Measurements from ENCODE around the gene SEMA4A. TPM values are rescaled to one million over a fixed set of nuclear protein-coding genes. Genes with fewer than 3 reads are reported as not detected.
"Not testable (repeated sequence)": the region's sequence is repeated elsewhere in the genome, so short reads cannot be mapped to it uniquely, and the experiment has no call there.

Gene SEMA4A
- total RNA-seq, 2 donors from 2014 or later: 10.5 to 36.2 TPM

- DNase-seq (ENCODE audit: low spot score in 2 of 2): no peak
- Mint-ChIP-seq H3K9me3 (no peaks in the 10 kb centered on the region), H3K36me3 (peaks cover 20 to 33% of the 10 kb centered on the region in 2 donors), H3K27ac (peak overlapping the region; percentile 81 to 92)
- ATAC-seq: no peak
Measured at GRCh38 chr1:156115514-156116374, 37.6 kb upstream of the SEMA4A start.

DNA sequence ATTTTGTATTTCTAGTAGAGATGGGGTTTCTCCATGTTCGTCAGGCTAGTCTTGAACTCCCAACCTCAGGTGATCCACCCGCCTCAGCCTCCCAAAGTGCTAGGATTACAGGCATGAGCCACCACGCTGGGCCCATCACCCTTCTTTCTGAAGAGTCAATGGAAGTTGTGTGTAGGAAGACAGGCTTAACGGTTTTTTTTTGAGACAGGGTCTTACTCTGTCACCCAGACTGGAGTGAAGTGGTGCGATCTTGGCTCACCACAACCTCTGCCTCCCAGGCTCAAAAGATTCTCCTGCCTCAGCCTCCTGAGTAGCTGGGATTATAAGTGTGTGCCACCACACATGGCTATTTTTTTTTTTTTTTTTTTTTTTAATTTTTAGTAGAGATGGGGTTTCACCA, 36.7 kb upstream of the SEMA4A start:
- ATAC-seq; DNase-seq (ENCODE audit: low spot score in 2 of 2); H3K9me3 Mint-ChIP-seq: not testable (repeated sequence)
- H3K27ac Mint-ChIP-seq: peak overlapping the region in 1 of 2 donors; percentile 92
- peaks cover 20 to 33% of the 10 kb centered on the region in 2 donors for H3K36me3 Mint-ChIP-seq

- Mint-ChIP-seq H3K9me3 (no peaks in the 10 kb centered on the region), H3K36me3 (peaks cover 20 to 38% of the 10 kb centered on the region in 2 donors), H3K27ac (no peak overlapping the region)
- no peak for DNase-seq (ENCODE audit: low spot score in 2 of 2)
- no peak for ATAC-seq
Measured at GRCh38 chr1:156117414-156118176, 35.8 kb upstream of the SEMA4A start.

DNA sequence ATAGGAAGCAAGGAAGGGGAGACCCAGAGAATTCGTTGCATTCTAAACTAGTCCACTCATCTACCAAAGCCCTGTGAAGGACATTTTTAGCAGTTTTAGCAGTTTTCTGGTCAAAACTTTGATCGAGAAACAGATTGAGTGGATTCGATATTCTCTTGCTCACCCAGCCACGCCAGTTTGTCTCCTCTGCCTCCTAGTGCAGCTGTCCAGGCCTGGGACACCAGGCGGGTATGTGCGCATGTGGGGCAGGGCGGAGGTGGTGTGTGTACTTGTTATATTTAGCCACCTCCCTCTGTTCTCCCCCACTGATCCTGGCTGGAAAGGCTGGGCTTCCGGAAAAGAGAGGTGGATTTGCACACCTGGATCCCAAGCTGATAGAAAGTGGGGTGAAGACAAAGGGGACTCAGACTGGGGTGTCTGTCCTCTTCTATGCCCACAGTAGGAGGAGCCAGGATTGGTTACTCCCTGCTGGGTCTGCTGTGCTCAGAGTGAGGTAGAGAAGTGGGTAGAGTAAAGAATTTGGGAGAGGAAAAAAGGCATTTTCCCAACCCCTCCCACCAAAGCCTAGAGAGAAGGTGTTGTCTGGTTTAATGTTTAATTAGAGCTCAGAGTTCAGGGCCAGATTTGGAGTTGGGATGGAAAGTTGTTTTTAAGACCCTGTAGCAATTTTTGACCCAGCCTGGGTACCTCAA, 35.1 kb upstream of the SEMA4A start:
- no peak overlapping the region for H3K27ac Mint-ChIP-seq
- DNase-seq (ENCODE audit: low spot score in 2 of 2) (no peak), ATAC-seq (no peak)
- peaks cover 20 to 41% of the 10 kb centered on the region in 2 donors for H3K36me3 Mint-ChIP-seq
- no peaks in the 10 kb centered on the region for H3K9me3 Mint-ChIP-seq

DNA sequence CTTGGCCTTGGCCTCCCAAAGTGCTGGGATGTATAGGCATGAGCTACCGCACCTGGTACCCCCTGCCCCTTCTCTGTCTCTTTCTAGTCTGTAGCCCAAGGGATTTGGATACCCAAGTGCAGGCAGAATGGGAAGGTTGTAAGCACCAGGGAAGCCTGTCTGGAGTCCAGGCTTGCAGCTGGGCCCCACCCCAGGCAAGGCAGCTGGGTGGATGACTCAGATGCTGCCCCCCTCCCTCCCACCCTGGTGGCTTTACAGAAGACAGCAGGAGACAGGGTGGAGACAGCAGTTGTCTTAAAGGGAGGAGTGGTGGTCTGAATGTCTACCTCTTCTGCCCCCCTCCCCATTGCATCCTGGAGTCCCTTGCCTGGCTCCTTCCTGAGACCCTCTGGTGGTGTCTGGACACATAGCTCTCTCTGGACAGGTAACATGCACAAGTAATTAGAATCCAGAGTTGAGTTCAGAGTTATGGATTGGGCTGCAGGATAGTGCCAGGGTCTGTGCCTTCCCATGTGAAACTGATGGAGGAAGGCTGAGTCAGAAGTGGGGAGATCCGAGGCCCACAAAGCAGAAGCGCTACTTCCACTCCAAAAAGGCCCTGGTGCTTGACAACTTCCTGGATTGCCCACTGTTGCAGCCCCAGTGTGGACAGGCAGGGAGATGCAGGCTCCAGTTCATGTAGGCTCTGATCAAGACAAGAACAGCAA, 33.7 kb upstream of the SEMA4A start:
- Mint-ChIP-seq H3K36me3 (peaks cover 19 to 41% of the 10 kb centered on the region in 2 donors), H3K27ac (peak overlapping the region in 1 of 2 donors; percentile 60), H3K9me3 (no peaks in the 10 kb centered on the region)
- DNase-seq (ENCODE audit: low spot score in 2 of 2) (no peak), ATAC-seq (no peak)

GRCh38 chr1:156120318-156120717, 33.1 kb upstream of the SEMA4A start:
- no peak for DNase-seq (ENCODE audit: low spot score in 2 of 2)
- ATAC-seq: no peak
- H3K36me3 Mint-ChIP-seq: peaks cover 12 to 35% of the 10 kb centered on the region in 2 donors
- no peak overlapping the region for H3K27ac Mint-ChIP-seq
- no peaks in the 10 kb centered on the region for H3K9me3 Mint-ChIP-seq

- Mint-ChIP-seq H3K36me3 (peaks cover 7 to 32% of the 10 kb centered on the region in 2 donors), H3K27ac (peak overlapping the region in 1 of 2 donors; percentile 17)
- ATAC-seq; DNase-seq (ENCODE audit: low spot score in 2 of 2); H3K9me3 Mint-ChIP-seq: not testable (repeated sequence)
Measured at GRCh38 chr1:156121005-156121404, 32.4 kb upstream of the SEMA4A start.

DNA sequence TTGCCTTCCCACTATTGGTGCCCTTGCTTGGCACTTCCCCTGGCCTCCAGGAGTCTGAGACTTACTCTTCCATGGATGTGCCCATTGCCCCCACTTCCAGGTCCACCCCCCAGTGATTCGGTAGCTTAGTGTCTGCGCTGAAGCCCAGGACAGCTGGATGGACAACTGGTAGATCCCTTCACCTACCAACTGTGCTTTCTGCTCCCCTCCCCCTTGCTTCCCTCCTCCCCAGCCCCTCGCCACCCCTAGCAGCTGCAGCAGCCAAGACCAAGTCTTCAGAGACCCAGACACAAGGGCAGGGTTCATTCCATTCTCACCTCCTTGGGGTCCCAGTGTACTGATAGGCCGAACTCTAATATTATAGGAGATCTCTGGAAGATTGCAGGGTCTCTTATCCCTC, 31.9 kb upstream of the SEMA4A start:
- peaks cover 3 to 28% of the 10 kb centered on the region in 2 donors for H3K36me3 Mint-ChIP-seq
- no peaks in the 10 kb centered on the region for H3K9me3 Mint-ChIP-seq
- ATAC-seq (no peak), DNase-seq (ENCODE audit: low spot score in 2 of 2) (no peak)
- H3K27ac Mint-ChIP-seq: no peak overlapping the region

GRCh38 chr1:156122086-156122485, 31.3 kb upstream of the SEMA4A start:
- Mint-ChIP-seq H3K36me3 (peaks cover 0 to 25% of the 10 kb centered on the region in 2 donors), H3K9me3 (no peaks in the 10 kb centered on the region), H3K27ac (peak overlapping the region in 1 of 2 donors; percentile 97)
- no peak for DNase-seq (ENCODE audit: low spot score in 2 of 2)
- no peak for ATAC-seq

GRCh38 chr1:156122519-156123355, 30.6 kb upstream of the SEMA4A start:
- H3K36me3 Mint-ChIP-seq: peaks cover 0 to 25% of the 10 kb centered on the region in 2 donors
- no peaks in the 10 kb centered on the region for H3K9me3 Mint-ChIP-seq
- DNase-seq (ENCODE audit: low spot score in 2 of 2): no peak
- no peak for ATAC-seq
- H3K27ac Mint-ChIP-seq: peak overlapping the region; percentile 72 to 97

DNA sequence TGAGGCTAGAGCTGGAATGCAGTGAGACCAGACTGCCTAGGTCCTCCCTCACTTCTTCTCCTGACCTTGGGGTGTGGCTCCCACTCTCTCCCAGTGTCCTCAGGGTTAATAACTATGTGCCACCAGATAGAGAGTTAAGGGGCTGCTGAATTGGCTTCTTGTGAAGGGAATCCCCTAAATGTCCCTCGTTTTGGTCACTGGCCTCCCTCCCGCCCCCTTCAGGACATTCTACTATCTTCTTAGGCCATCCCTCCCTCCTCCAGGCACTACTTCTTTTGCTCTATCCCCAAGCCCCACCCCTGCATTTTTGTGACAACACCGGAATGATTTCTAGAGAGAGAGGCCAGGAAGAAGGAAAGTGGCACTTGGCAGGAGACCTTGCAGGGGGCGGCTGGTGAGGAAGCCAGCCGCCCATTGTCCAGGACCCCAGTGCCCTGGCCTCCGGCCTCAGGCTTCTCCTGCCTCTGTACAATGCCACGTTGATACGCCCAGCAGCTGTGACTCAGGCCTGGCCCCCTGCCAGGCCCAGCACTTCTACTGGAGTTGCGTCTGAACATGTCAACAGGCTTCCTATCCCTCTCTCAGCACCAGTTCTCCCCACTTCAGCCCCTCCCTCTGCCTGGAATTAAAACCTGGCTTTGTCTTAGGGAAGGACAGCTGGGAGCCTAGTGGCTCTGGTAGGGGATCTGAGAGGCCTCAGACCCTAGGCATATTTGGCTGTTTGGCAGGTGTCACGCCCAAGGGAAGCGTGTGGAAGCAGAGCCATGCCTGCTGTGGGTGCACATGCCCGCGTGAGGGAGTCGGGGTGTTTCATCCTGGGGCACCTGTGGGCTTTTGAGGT, 29.8 kb upstream of the SEMA4A start:
- peak overlapping the region; percentile 76 to 97 for H3K27ac Mint-ChIP-seq
- ATAC-seq (peak; percentile 19 to 30), DNase-seq (ENCODE audit: low spot score in 2 of 2) (peak; percentile 70 to 83)
- H3K36me3 Mint-ChIP-seq: peaks cover 0 to 18% of the 10 kb centered on the region in 2 donors
- no peaks in the 10 kb centered on the region for H3K9me3 Mint-ChIP-seq

- DNase-seq (ENCODE audit: low spot score in 2 of 2) (peak in 1 of 2 donors; percentile 86), ATAC-seq (peak; percentile 2 to 45)
- peak overlapping the region; percentile 96 to 97 for H3K27ac Mint-ChIP-seq
- no peaks in the 10 kb centered on the region for H3K9me3 Mint-ChIP-seq
- peaks cover 0 to 15% of the 10 kb centered on the region in 2 donors for H3K36me3 Mint-ChIP-seq
Measured at GRCh38 chr1:156124557-156125483, 28.6 kb upstream of the SEMA4A start.

- not testable (repeated sequence) for ATAC-seq; DNase-seq (ENCODE audit: low spot score in 2 of 2); H3K36me3 Mint-ChIP-seq; H3K9me3 Mint-ChIP-seq
- H3K27ac Mint-ChIP-seq: peak overlapping the region; percentile 96 to 97
Measured at GRCh38 chr1:156125544-156125943, 27.8 kb upstream of the SEMA4A start.

Measured in activated naive CD4-positive, alpha-beta T cell treated with anti-CD3 and anti-CD28 coated beads, Interleukin-2, amount 50 U/mL, for 72 hours (primary cell).